ENCODE data around the gene LGALS12.

LGALS12 gene

DNA sequence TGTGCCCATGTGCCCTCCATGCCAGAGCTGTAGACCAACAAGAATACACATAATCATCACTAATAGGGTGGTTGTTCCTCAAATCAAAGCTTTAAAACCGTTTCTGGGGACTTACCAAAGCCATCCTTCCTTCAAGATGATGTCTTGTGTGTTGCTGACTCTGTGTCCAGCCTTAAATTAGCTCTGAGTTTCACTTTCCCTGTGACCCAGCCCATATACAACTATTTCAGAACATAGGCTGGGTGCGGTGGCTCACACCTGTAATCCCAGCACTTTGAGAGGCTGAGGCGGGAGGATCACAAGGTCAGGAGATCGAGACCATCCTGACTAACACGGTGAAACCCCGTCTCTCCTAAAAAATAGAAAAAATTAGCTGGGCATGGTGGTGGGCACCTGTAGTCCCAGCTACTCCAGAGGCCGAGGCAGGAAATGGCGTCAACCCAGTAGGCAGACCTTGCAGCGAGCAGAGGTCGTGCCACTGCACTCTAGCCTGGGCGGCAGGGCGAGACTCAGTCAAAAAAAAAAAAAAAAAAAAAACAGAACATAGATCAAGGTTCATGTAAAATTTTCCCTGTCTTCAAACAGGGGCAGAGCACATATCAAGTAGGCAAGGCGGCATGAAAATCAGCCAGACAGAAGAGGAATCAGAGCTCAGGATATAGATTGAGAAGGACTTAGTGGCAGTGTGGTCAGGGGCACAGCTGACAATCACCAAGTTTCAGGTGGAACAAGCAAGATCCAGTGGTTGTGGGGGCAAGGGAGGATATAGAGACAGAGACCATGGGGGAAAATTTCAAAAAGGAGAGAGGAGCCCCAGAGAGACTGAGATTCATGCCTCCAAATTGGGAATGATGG, 57.5 kb downstream of the LGALS12 start, which contains the start of gene PLAAT2 (continued):
- no peak for TF ChIP-seq SNAI2 (CRISPR knock-in tag; IDR thresholded peaks at IDR 0.05)
- TF ChIP-seq, protein P1, sequence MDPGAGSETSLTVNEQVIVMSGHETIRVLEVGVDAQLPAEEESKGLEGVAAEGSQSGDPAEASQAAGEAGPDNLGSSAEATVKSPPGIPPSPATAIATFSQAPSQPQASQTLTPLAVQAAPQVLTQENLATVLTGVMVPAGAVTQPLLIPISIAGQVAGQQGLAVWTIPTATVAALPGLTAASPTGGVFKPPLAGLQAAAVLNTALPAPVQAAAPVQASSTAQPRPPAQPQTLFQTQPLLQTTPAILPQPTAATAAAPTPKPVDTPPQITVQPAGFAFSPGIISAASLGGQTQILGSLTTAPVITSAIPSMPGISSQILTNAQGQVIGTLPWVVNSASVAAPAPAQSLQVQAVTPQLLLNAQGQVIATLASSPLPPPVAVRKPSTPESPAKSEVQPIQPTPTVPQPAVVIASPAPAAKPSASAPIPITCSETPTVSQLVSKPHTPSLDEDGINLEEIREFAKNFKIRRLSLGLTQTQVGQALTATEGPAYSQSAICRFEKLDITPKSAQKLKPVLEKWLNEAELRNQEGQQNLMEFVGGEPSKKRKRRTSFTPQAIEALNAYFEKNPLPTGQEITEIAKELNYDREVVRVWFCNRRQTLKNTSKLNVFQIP (CRISPR knock-in tag; IDR thresholded peaks at IDR 0.05; ENCODE audit: borderline replicate concordance, low read depth), result no peak

- TF ChIP-seq PPARA (CRISPR knock-in tag; IDR thresholded peaks at IDR 0.05; ENCODE audit: borderline replicate concordance) (no peak), ZFP3 (CRISPR knock-in tag; IDR thresholded peaks at IDR 0.05) (no peak), ZFP30 (CRISPR knock-in tag; IDR thresholded peaks at IDR 0.05) (no peak), ZC3H10 (CRISPR knock-in tag; IDR thresholded peaks at IDR 0.05) (no peak), CSRNP3 (CRISPR knock-in tag; IDR thresholded peaks at IDR 0.05) (no peak), CSDC2 (CRISPR knock-in tag; IDR thresholded peaks at IDR 0.05) (no peak), RARB (CRISPR knock-in tag; IDR thresholded peaks at IDR 0.05) (no peak), ISL1 (CRISPR knock-in tag; IDR thresholded peaks at IDR 0.05) (no peak), ARNTL (CRISPR knock-in tag; IDR thresholded peaks at IDR 0.05; ENCODE audit: borderline replicate concordance, low read depth) (no peak)
- TF ChIP-seq, protein P2, sequence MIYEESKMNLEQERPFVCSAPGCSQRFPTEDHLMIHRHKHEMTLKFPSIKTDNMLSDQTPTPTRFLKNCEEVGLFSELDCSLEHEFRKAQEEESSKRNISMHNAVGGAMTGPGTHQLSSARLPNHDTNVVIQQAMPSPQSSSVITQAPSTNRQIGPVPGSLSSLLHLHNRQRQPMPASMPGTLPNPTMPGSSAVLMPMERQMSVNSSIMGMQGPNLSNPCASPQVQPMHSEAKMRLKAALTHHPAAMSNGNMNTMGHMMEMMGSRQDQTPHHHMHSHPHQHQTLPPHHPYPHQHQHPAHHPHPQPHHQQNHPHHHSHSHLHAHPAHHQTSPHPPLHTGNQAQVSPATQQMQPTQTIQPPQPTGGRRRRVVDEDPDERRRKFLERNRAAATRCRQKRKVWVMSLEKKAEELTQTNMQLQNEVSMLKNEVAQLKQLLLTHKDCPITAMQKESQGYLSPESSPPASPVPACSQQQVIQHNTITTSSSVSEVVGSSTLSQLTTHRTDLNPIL (CRISPR knock-in tag; IDR thresholded peaks at IDR 0.05; ENCODE audit: low read depth), result no peak
- TF ChIP-seq, protein P3, sequence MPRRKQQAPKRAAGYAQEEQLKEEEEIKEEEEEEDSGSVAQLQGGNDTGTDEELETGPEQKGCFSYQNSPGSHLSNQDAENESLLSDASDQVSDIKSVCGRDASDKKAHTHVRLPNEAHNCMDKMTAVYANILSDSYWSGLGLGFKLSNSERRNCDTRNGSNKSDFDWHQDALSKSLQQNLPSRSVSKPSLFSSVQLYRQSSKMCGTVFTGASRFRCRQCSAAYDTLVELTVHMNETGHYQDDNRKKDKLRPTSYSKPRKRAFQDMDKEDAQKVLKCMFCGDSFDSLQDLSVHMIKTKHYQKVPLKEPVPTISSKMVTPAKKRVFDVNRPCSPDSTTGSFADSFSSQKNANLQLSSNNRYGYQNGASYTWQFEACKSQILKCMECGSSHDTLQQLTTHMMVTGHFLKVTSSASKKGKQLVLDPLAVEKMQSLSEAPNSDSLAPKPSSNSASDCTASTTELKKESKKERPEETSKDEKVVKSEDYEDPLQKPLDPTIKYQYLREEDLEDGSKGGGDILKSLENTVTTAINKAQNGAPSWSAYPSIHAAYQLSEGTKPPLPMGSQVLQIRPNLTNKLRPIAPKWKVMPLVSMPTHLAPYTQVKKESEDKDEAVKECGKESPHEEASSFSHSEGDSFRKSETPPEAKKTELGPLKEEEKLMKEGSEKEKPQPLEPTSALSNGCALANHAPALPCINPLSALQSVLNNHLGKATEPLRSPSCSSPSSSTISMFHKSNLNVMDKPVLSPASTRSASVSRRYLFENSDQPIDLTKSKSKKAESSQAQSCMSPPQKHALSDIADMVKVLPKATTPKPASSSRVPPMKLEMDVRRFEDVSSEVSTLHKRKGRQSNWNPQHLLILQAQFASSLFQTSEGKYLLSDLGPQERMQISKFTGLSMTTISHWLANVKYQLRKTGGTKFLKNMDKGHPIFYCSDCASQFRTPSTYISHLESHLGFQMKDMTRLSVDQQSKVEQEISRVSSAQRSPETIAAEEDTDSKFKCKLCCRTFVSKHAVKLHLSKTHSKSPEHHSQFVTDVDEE (CRISPR knock-in tag; IDR thresholded peaks at IDR 0.05), result no peak
- no peak for ATAC-seq
These were observed 58.3 kb downstream of the LGALS12 start for GRCh38 chr11:63564056-63564774.

DNA sequence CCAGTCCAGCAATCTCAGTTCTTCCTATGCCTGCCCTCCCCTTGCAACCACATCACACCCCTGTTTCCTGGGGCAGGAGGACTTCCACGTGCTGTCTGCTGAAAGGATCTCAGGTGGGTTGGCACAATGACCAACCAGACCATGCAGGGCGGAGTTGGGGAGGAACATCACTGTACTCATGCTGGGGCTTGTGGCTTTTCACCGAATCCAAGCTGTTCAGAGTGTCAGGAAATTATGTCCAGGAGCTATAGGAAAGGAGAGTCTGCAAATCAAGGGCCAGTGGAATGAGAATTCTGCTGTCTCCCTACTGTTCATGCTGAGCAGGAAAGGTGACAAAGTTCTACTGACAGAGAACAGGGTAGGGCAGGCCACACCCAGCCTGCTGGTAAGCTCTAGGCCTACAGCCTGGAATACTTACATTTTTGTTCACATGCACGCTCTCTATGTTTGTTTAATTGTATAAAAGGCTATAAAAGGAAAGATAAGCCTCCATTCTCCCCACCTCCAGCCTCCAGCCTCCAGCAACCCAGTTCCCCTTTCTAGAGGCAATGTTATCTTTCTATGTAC, 59.0 kb downstream of the LGALS12 start:
- ATAC-seq, result no peak
- TF ChIP-seq CSRNP3 (CRISPR knock-in tag; IDR thresholded peaks at IDR 0.05) (no peak), ZNF565 (CRISPR knock-in tag; conservative IDR thresholded peaks at IDR 0.05; ENCODE audit: low read depth) (no peak), ZC3H10 (CRISPR knock-in tag; IDR thresholded peaks at IDR 0.05) (no peak)

All from SK-N-SH treated with all-trans-retinoic acid at 6 μM for 48 hours (cell line).